C4-2B (cell line): Measurements from ENCODE around the gene SDHA.

ENCODE experiments used
- CTCF ChIP-seq: fragments of 450-650 bp; conservative IDR thresholded peaks from 2 replicates; pipeline ENCODE4 v1.5.1; 2017; ENCODE audit warnings: mild to moderate bottlenecking
- ZFX ChIP-seq: fragments of 450-650 bp; IDR thresholded peaks from 2 replicates; pipeline ENCODE4 v1.6.1; 2017

- TF ChIP-seq CTCF (no peak), ZFX (no peak)
These were observed 16.3 kb downstream of the SDHA start for GRCh38 chr5:234450-234849.
